Neural progenitor cell (in vitro differentiated cells): ENCODE measurements around the gene WDR93.
"Not testable (repeated sequence)": the region's sequence is repeated elsewhere in the genome, so short reads cannot be mapped to it uniquely, and the experiment has no call there.

Source experiments
- EZH2 ChIP-seq: fragments of 200-600 bp; sonication (generic); IDR thresholded peaks from 2 replicates; pipeline ENCODE4 v1.6.1; 2017; ENCODE audit warnings: antibody characterized with exemption, mild to moderate bottlenecking, moderate library complexity
- TF ChIP-seq, protein P1 (sequence below): fragments of 200-600 bp; sonication (generic); IDR thresholded peaks from 2 replicates; pipeline ENCODE4 v1.5.1; 2017; ENCODE audit warnings: antibody characterized with exemption, mild to moderate bottlenecking

DNA sequence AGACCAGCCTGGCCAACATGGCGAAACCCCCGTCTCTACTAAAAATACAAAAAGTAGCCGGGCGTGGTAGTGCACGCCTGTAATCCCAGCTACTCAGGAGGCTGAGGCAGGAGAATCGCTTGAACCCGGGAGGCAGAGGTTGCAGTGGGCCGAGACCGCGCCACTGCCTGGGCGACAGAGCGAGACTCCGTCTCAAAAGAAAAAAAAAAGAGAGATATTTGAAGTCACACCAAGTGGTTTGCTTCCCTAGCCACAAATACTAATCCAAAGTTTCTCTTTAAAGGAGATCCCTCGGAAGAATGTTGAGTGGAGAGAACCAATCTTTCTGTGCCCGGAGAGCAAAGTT is 708 bp upstream of the WDR93 start:
- TF ChIP-seq EZH2, result not testable (repeated sequence)
- TF ChIP-seq, protein P1, sequence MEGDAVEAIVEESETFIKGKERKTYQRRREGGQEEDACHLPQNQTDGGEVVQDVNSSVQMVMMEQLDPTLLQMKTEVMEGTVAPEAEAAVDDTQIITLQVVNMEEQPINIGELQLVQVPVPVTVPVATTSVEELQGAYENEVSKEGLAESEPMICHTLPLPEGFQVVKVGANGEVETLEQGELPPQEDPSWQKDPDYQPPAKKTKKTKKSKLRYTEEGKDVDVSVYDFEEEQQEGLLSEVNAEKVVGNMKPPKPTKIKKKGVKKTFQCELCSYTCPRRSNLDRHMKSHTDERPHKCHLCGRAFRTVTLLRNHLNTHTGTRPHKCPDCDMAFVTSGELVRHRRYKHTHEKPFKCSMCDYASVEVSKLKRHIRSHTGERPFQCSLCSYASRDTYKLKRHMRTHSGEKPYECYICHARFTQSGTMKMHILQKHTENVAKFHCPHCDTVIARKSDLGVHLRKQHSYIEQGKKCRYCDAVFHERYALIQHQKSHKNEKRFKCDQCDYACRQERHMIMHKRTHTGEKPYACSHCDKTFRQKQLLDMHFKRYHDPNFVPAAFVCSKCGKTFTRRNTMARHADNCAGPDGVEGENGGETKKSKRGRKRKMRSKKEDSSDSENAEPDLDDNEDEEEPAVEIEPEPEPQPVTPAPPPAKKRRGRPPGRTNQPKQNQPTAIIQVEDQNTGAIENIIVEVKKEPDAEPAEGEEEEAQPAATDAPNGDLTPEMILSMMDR, result not testable (repeated sequence)
